Ectodermal cell (in vitro differentiated cells): ENCODE data around the gene SLC25A42.

ENCODE experiments used
- H3K27ac ChIP-seq: 2 replicates; pipeline ENCODE4 v1.7.0; 2013; ENCODE audit warnings: mild to moderate bottlenecking, low read depth, low read length; ENCODE audit not compliant: insufficient read depth, poor library complexity, severe bottlenecking
- H3K27me3 ChIP-seq: 2 replicates; pipeline ENCODE4 v1.7.0; 2013; ENCODE audit warnings: mild to moderate bottlenecking, low read length; ENCODE audit not compliant: insufficient read depth, control insufficient read depth, poor library complexity, severe bottlenecking
- H3K36me3 ChIP-seq: one replicate; pipeline ENCODE4 v1.7.0; 2013; ENCODE audit warnings: low read length; ENCODE audit not compliant: control insufficient read depth, insufficient read depth
- H3K4me1 ChIP-seq: one replicate; pipeline ENCODE4 v1.7.0; 2013; ENCODE audit warnings: low read length; ENCODE audit not compliant: control insufficient read depth, insufficient read depth
- H3K4me3 ChIP-seq: 2 replicates; pipeline ENCODE4 v1.7.0; 2013; ENCODE audit warnings: low read depth, low read length, control low read depth; ENCODE audit not compliant: insufficient read depth
- H3K9me3 ChIP-seq: 2 replicates; pipeline ENCODE4 v1.7.0; 2013; ENCODE audit warnings: mild to moderate bottlenecking, low read length, moderate library complexity; ENCODE audit not compliant: control insufficient read depth
- WGBS, 2 experiments: methylation state at CpG; one replicate each; pipeline ENCODE4 v1.1.7; 2013; ENCODE audit warnings: missing lambda C conversion rate in 2 of 2; 5-methylcytosine and 5-hydroxymethylcytosine counted together

SLC25A42 gene

DNA sequence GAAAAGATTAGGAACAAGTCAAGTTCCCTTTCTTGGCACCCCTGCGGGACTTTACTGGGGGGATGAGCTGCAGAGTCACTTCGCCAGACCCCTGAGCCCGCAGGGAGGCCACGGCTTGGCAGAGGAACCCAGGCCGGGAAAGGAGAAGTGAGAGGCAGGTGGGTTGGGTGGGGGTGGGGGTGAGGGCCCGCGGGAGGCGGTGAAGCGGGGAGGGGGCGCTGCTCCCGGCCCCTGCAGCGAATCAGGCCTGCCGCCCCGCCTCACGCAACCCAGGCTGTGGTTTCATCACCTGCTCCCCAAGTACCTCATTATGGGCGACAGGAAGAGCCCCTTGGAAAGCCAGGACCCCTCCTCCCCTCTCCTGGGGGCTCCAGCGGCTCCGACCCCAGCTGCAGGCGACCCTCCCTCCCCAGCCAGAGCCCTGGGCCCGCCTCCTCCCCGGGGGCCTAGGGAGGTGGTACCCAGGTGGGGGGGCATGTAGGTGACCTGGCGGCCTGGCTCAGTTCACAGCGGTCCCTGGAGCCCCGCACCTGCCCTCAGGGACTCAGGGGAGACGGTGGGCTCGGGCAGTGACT, 96.8 kb downstream of the SLC25A42 start:
- Histone ChIP-seq H3K9me3 (no peaks in the 10 kb centered on the region), H3K36me3 (no peaks in the 10 kb centered on the region), H3K4me1 (no peaks in the 10 kb centered on the region), H3K27ac (no peak overlapping the region), H3K4me3 (no peak overlapping the region), H3K27me3 (no peaks in the 10 kb centered on the region)
- WGBS, 2 experiments = 70 to 79% methylated on average over 26 of the region's 26 CpGs

DNA sequence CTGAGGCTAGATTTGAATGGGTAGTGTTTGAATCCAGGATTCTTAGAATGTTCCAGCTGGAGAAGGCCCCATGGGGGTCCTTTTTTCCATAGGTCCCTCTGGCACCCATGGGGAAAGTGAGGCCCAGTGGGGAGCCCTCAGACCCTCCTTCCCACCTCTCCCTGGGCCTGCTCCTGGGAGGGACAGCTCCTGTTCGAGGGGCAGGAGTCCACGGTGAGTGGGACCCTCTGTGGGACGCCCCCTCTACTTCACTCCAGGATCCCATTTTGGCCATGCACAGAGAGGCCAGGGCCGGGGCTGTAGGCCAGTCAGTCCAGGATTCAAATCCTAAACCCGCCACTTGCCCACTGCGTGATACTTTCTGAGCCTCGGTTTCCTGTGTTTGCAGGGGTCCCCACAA, 98.7 kb downstream of the SLC25A42 start:
- Histone ChIP-seq H3K27me3 (no peaks in the 10 kb centered on the region), H3K9me3 (no peaks in the 10 kb centered on the region), H3K4me1 (no peaks in the 10 kb centered on the region), H3K4me3 (no peak overlapping the region), H3K27ac (no peak overlapping the region), H3K36me3 (no peaks in the 10 kb centered on the region)
- WGBS, 2 experiments = 91 to 93% methylated on average over 7 of the region's 7 CpGs
